BLaER1 treated with 17β-estradiol and CSF1 and Interleukin-3, amounts not matched to agents 10 nM and 100 nM (cell line): Measurements from ENCODE around the gene CD81.
"Not testable (repeated sequence)": the region's sequence is repeated elsewhere in the genome, so short reads cannot be mapped to it uniquely, and the experiment has no call there.

Source experiments
- H3K27ac ChIP-seq, 11 experiments: shearing (Covaris generic); formaldehyde crosslinking; 2 replicates each; pipeline ENCODE4 v1.8.1; 2022
- H3K27me3 ChIP-seq, 11 experiments: shearing (Covaris generic); formaldehyde crosslinking; 2 replicates each; pipeline ENCODE4 v1.8.1; 2022
- H3K36me3 ChIP-seq, 11 experiments: shearing (Covaris generic); formaldehyde crosslinking; 2 replicates each; pipeline ENCODE4 v1.8.1; 2022
- H3K4me1 ChIP-seq, 10 experiments: shearing (Covaris generic); formaldehyde crosslinking; 2 replicates each; pipeline ENCODE4 v1.8.1; 2022
- H3K4me2 ChIP-seq, 11 experiments: shearing (Covaris generic); formaldehyde crosslinking; 2 replicates each; pipeline ENCODE4 v1.8.1; 2022
- H3K4me3 ChIP-seq, 10 experiments: shearing (Covaris generic); formaldehyde crosslinking; 2 replicates each; pipeline ENCODE4 v1.8.1; 2022
- H3K9ac ChIP-seq, 11 experiments: shearing (Covaris generic); formaldehyde crosslinking; 2 replicates each; pipeline ENCODE4 v1.8.1; 2022
- H3K9me3 ChIP-seq, 11 experiments: shearing (Covaris generic); formaldehyde crosslinking; replicated peaks in 1 of 11; 2 replicates each; pipeline ENCODE4 v1.8.1; 2022
- H4K20me1 ChIP-seq, 11 experiments: shearing (Covaris generic); formaldehyde crosslinking; 2 replicates each; pipeline ENCODE4 v1.8.1; 2022
- Cebpa-rat ChIP-seq, 11 experiments: shearing (Covaris generic); IDR thresholded peaks; 2 replicates each; pipeline ENCODE4 v1.8.1; 2022

The CD81 gene

GRCh38 chr11:2355000-2355644 is 22.0 kb upstream of the CD81 start:
- Histone ChIP-seq H3K4me2 (no peak overlapping the region; a peak in 1 of 22 replicates), H4K20me1 (no peaks in the 10 kb centered on the region), H3K4me3 (no peak overlapping the region), H3K36me3 (no peaks in the 10 kb centered on the region), H3K4me1 (peaks cover 12 to 25% (median 20%) of the 10 kb centered on the region in 10 experiments), H3K9me3 (peaks cover 0 to 13% (median 6%) of the 10 kb centered on the region in 11 experiments; a peak in 19 of 22 replicates), H3K27me3 (no peaks in the 10 kb centered on the region), H3K9ac (no peak overlapping the region), H3K27ac (no peak overlapping the region)
- TF ChIP-seq Cebpa-rat (IDR thresholded peaks at IDR 0.05): no peak

DNA sequence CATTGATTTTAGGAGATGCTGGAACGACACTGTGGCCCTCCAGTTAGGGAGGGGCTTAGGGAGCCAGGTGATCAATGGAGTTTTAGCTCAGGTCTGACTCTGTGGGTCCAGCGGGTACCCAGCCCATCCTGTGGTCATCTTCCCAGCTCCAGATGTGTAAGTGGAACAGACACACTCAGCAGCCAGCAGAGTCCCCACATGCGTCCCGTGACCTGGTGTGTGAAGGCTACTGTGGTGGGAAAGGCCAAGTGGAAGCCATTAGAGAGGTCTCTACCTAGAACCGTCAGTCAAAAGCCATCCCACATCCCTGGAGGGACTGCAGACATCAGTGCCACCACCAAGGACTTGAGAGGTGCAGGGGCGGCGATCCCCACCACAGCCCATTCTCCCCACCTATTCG is 19.9 kb upstream of the CD81 start:
- Histone ChIP-seq H4K20me1 (no peaks in the 10 kb centered on the region), H3K27me3 (no peaks in the 10 kb centered on the region)
- no peak for TF ChIP-seq Cebpa-rat (IDR thresholded peaks at IDR 0.05)

DNA sequence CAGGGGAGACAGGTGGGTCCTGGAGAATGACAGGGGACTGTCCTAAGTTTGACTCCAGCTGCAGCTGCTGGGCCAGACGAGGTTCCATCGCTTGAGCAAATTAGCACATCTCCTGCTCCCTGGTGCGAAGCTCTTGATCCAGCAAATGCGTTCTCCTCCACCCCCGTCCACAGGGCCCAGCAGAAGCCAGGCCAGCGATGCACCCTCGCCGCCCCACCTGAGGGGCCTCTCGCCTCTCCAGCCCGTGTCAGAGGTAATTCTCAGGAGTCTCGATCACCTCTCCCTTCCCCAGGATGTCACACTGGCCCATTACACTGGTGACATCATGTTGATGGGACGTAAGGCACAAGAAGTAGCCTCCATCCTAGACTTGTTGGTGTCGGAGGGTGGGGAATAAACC is 19.5 kb upstream of the CD81 start:
- H3K27ac ChIP-seq, H3K27me3 ChIP-seq, H3K9me3 ChIP-seq, H3K9ac ChIP-seq, H3K36me3 ChIP-seq, H3K4me3 ChIP-seq, H4K20me1 ChIP-seq: not testable (repeated sequence)
- peaks cover 21 to 47% (median 37%) of the 10 kb centered on the region in 10 experiments for H3K4me1 ChIP-seq
- H3K4me2 ChIP-seq: peak overlapping the region in 3 of 11 experiments; percentile 79 to 88 (median 81); a peak in 2 of 22 replicates

More for the DNA sequence above, 19.9 kb upstream of the CD81 start:
- H3K36me3 ChIP-seq: no peaks in the 10 kb centered on the region
- H3K4me3 ChIP-seq: no peak overlapping the region
- H3K9ac ChIP-seq: no peak overlapping the region
- H3K4me1 ChIP-seq: peaks cover 21 to 44% (median 35%) of the 10 kb centered on the region in 10 experiments
- H3K27ac ChIP-seq: no peak overlapping the region
- peaks cover 0 to 4% (median 0%) of the 10 kb centered on the region in 11 experiments; a peak in 1 of 22 replicates for H3K9me3 ChIP-seq
- no peak overlapping the region for H3K4me2 ChIP-seq

DNA sequence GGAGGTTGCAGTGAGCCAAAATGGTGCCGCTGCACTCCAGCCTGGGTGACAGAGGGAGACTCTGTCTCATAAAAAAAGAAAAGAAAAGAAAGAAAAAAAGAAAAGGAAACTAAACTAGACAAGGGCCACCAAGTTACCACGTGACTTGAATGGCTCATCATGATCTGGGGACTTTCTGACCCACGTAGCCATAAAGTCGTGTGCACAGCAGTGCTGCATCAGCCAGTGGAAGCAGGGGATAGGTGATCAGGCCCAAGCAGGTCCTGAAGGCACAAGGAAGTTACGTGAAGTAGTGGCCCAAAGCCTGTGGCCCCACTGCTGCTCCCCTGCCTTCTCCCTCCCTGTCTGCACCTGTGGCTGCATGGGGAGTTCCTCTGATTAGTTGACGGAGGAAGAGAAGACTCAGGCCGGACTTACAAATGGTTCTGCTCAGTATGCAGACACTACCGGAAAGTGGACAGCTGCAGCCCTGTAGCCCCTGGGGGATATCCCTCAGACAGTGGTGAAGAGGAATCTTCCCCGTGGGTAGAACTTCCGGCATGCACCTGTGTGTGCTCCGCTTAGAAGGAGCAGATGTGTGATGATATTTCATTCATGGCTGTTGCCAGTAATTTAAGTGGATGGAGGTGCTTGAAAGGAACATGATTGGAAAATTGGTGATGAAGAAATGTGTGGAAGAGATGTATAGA is 18.2 kb upstream of the CD81 start:
- TF ChIP-seq Cebpa-rat (IDR thresholded peaks at IDR 0.05): no peak
- H3K36me3 ChIP-seq: no peaks in the 10 kb centered on the region
- peaks cover 21 to 57% (median 43%) of the 10 kb centered on the region in 10 experiments for H3K4me1 ChIP-seq
- H3K9ac ChIP-seq: no peak overlapping the region
- H3K9me3 ChIP-seq: peaks cover 0 to 4% (median 0%) of the 10 kb centered on the region in 11 experiments; a peak in 1 of 22 replicates
- no peaks in the 10 kb centered on the region for H3K27me3 ChIP-seq
- no peaks in the 10 kb centered on the region for H4K20me1 ChIP-seq
- no peak overlapping the region for H3K27ac ChIP-seq
- H3K4me2 ChIP-seq: peak overlapping the region; percentile 21 to 88 (median 73); a peak in 19 of 22 replicates
- H3K4me3 ChIP-seq: 0 out of 20 replicates have a peak overlapping the region, but pooled peaks of 1 of the 10 experiments have one; percentile 4

GRCh38 chr11:2359557-2359956 is 17.6 kb upstream of the CD81 start:
- TF ChIP-seq Cebpa-rat (IDR thresholded peaks at IDR 0.05): no peak
- Histone ChIP-seq H3K9ac (no peak overlapping the region), H3K36me3 (no peaks in the 10 kb centered on the region), H3K27me3 (no peaks in the 10 kb centered on the region), H3K4me2 (peak overlapping the region in 10 of 11 experiments; percentile 47 to 88 (median 75); a peak in 19 of 22 replicates), H3K4me3 (no peak overlapping the region), H3K9me3 (peaks cover 0 to 4% (median 0%) of the 10 kb centered on the region in 11 experiments; a peak in 1 of 22 replicates), H4K20me1 (no peaks in the 10 kb centered on the region), H3K4me1 (peaks cover 21 to 61% (median 43%) of the 10 kb centered on the region in 10 experiments), H3K27ac (no peak overlapping the region)

DNA sequence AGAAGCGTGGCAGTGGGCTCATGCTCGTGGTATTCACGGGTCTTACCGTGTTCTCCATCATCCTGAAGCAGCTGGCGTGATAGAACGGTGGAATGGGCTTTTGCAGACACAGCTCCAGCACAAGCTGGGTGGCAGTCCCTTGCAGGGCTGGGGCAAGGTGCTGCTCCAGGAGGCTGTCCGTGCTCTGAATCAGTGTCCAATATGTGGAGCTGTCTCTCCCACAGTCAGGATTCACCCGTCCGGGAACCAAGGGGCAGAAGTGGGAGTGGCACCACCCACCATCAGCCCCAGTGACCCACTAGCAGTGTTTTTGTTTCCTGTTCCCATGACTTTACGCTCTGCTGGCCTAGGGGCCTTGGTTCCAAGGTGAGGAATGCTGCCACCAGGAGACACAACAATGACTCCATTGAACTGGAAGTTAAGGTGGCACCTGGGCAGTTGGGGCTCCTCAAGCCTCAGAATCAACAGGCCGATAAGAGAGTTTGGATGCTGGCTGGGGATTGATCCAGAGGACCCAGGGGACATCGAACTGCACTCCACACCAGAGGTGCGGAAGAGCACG is 16.9 kb upstream of the CD81 start:
- no peak for TF ChIP-seq Cebpa-rat (IDR thresholded peaks at IDR 0.05)
- Histone ChIP-seq H3K27ac (no peak overlapping the region), H3K27me3 (no peaks in the 10 kb centered on the region), H3K36me3 (no peaks in the 10 kb centered on the region), H3K4me1 (peaks cover 21 to 67% (median 48%) of the 10 kb centered on the region in 10 experiments), H3K9me3 (peaks cover 0 to 4% (median 0%) of the 10 kb centered on the region in 11 experiments; a peak in 1 of 22 replicates), H3K4me3 (no peak overlapping the region), H3K4me2 (peak overlapping the region; percentile 47 to 88 (median 73)), H4K20me1 (no peaks in the 10 kb centered on the region), H3K9ac (no peak overlapping the region)

- Histone ChIP-seq H3K27me3 (no peaks in the 10 kb centered on the region), H3K27ac (no peak overlapping the region), H3K4me3 (no peak overlapping the region), H3K36me3 (no peaks in the 10 kb centered on the region), H3K4me2 (peak overlapping the region in 7 of 11 experiments; percentile 26 to 88 (median 77); a peak in 12 of 22 replicates), H3K9me3 (peaks cover 0 to 2% (median 0%) of the 10 kb centered on the region in 11 experiments; a peak in 1 of 22 replicates), H3K9ac (no peak overlapping the region), H4K20me1 (no peaks in the 10 kb centered on the region), H3K4me1 (peaks cover 31 to 82% (median 62%) of the 10 kb centered on the region in 10 experiments)
- TF ChIP-seq Cebpa-rat (IDR thresholded peaks at IDR 0.05): no peak
These were observed 15.5 kb upstream of the CD81 start for GRCh38 chr11:2361565-2361964.

DNA sequence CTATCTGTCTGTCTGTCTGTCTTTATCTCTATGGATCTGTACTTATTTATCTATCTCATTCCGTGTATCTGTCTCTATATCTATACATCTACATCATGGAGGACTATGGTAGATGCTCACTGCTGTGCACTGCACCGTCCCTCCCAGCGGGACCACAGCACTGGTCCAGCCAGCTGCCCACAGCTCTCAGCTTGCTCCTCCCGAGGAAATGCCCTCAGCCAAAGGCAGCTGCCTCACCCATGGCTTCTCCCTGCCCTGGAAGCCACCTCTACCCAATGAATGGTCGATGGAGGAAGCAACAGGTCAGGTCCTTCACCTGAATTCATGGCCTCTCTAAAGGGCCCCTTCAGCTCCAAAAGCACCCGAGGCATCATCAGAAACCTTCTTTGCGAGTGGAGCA is 14.7 kb upstream of the CD81 start:
- TF ChIP-seq Cebpa-rat (IDR thresholded peaks at IDR 0.05): no peak
- Histone ChIP-seq H3K9me3 (no peaks in the 10 kb centered on the region), H3K4me1 (peaks cover 40 to 90% (median 70%) of the 10 kb centered on the region in 10 experiments), H4K20me1 (peaks cover 0 to 6% (median 0%) of the 10 kb centered on the region in 11 experiments; a peak in 1 of 22 replicates), H3K36me3 (no peaks in the 10 kb centered on the region), H3K27me3 (no peaks in the 10 kb centered on the region), H3K9ac (no peak overlapping the region), H3K4me2 (peak overlapping the region in 5 of 11 experiments; percentile 11 to 47 (median 20); a peak in 8 of 22 replicates), H3K27ac (no peak overlapping the region), H3K4me3 (no peak overlapping the region)

- TF ChIP-seq Cebpa-rat (IDR thresholded peaks at IDR 0.05): no peak
- Histone ChIP-seq H3K27me3 (no peaks in the 10 kb centered on the region), H3K27ac (no peak overlapping the region), H3K4me1 (peaks cover 46 to 92% (median 76%) of the 10 kb centered on the region in 10 experiments), H4K20me1 (peaks cover 0 to 6% (median 0%) of the 10 kb centered on the region in 11 experiments; a peak in 1 of 22 replicates), H3K9ac (no peak overlapping the region), H3K4me3 (no peak overlapping the region), H3K4me2 (peak overlapping the region in 5 of 11 experiments; percentile 11 to 47 (median 20); a peak in 8 of 22 replicates), H3K9me3 (no peaks in the 10 kb centered on the region), H3K36me3 (no peaks in the 10 kb centered on the region)
These were observed 14.0 kb upstream of the CD81 start for GRCh38 chr11:2363130-2363529.
